ENCODE measurements around the gene ATRNL1. TPM values are rescaled to one million over a fixed set of nuclear protein-coding genes. Genes with fewer than 3 reads are reported as not detected.

ATRNL1 gene
- total RNA-seq, 4 donors from 2014 or later: 0.93 to 19.0 (median 8.7) TPM

DNA sequence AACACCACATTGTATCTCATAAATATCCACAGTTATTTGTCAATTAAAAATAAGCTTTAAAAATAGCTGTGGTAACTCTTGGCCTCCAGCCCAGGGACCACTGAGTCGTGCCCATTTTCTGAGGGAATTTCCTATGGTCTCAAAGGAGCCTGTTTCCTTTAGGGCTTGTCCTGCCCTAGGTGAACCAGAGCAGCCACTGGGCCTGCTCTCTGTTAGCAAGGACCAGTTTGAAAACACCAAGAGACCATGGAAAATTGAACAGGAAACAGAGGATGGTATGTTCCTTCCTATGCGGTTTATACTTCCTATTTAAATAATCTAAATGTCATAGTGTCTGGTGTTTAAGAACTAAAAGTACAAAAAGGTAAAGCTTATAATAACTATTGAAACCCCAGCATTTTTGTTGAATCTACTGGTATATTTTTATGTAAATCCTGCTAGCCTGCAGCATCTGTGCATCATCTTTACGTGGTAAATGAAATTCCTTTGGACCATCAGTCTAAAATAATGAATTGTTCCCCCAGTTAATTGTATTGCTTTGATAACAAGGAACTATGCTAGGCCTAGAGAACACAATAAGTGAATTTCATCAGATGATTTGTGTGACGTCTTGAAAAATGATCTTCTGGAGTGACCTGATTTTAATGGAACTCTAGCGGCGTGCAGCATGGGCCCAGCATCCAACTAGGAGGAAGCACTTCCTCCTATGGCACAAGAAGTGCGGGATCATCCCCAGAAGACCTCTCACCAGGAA lies 846.1 kb downstream of the ATRNL1 start:
- 77 to 79% methylated on average over 7 of the region's 7 CpGs for WGBS, 2 donors (ENCODE audit: low coverage in 1 of 2)
- H3K4me3 ChIP-seq: no peak overlapping the region
- H3K27me3 ChIP-seq: no peaks in the 10 kb centered on the region
- H3K9me3 ChIP-seq: no peaks in the 10 kb centered on the region
- no peaks in the 10 kb centered on the region for H3K4me1 ChIP-seq
- ATAC-seq: no peak
- H3K36me3 ChIP-seq: no peaks in the 10 kb centered on the region
- TF ChIP-seq POLR2A (IDR thresholded peaks at IDR 0.05) (no peak), POLR2AphosphoS5 (IDR thresholded peaks at IDR 0.05) (no peak), EP300 (IDR thresholded peaks at IDR 0.05) (no peak)
- TF ChIP-seq, protein P1, sequence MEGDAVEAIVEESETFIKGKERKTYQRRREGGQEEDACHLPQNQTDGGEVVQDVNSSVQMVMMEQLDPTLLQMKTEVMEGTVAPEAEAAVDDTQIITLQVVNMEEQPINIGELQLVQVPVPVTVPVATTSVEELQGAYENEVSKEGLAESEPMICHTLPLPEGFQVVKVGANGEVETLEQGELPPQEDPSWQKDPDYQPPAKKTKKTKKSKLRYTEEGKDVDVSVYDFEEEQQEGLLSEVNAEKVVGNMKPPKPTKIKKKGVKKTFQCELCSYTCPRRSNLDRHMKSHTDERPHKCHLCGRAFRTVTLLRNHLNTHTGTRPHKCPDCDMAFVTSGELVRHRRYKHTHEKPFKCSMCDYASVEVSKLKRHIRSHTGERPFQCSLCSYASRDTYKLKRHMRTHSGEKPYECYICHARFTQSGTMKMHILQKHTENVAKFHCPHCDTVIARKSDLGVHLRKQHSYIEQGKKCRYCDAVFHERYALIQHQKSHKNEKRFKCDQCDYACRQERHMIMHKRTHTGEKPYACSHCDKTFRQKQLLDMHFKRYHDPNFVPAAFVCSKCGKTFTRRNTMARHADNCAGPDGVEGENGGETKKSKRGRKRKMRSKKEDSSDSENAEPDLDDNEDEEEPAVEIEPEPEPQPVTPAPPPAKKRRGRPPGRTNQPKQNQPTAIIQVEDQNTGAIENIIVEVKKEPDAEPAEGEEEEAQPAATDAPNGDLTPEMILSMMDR (IDR thresholded peaks at IDR 0.05): no peak
- no peak overlapping the region for H3K27ac ChIP-seq

DNA sequence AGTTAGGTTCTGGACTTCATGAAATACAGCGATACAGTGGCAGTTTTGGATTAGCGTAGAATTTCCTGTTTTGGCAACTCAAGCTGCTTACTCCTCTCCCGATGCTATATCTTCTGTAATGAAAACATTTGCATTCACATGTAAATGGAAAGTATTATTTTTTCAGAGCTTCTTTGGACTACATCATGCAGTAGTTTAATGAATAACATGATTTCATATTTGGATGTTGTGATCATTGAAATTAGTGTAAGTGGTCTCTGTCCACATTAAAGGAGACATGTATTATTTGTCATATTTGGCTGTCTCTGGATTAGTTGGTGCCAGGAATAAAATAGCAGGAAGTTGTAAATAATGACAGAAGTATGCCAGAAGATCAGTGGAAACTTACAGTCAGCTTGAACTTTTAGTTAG lies 848.2 kb downstream of the ATRNL1 start:
- Histone ChIP-seq H3K4me3 (no peak overlapping the region), H3K27ac (no peak overlapping the region), H3K9me3 (no peaks in the 10 kb centered on the region), H3K4me1 (no peaks in the 10 kb centered on the region), H3K27me3 (no peaks in the 10 kb centered on the region), H3K36me3 (no peaks in the 10 kb centered on the region)
- whole genome bisulfite sequencing, 2 donors (ENCODE audit: low coverage in 1 of 2): 28 to 45% methylated on average over 3 of the region's 3 CpGs
- ATAC-seq: no peak
- TF ChIP-seq, protein P1 (IDR thresholded peaks at IDR 0.05): no peak

DNA sequence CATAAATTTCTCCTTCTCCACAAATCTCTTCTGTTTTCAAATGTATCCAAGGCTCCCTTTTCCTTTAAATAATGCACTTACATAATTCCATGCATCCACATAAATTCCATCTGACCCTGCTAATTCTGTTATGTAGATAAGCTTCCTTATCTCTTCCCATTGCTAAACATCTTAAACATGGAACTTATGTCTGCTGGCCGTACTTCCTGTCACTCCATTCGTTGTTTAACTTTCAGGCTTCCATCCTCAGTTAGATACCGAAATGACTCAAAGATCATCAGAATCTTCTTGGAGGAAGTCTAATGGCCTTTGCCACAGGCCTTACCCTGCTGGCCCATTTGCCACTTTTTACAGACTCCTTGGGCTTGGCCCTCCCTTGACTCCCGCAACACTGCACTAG lies 848.9 kb downstream of the ATRNL1 start:
- no peak for ATAC-seq
- H3K27ac ChIP-seq: no peak overlapping the region
- H3K4me3 ChIP-seq: no peak overlapping the region
- TF ChIP-seq POLR2AphosphoS5 (IDR thresholded peaks at IDR 0.05) (no peak), POLR2A (IDR thresholded peaks at IDR 0.05) (no peak), EP300 (IDR thresholded peaks at IDR 0.05) (no peak)
- TF ChIP-seq, protein P1 (IDR thresholded peaks at IDR 0.05): no peak
- no peaks in the 10 kb centered on the region for H3K4me1 ChIP-seq
- no peaks in the 10 kb centered on the region for H3K9me3 ChIP-seq
- no peaks in the 10 kb centered on the region for H3K27me3 ChIP-seq
- no peaks in the 10 kb centered on the region for H3K36me3 ChIP-seq
- 67 to 89% methylated on average over 3 to 4 of the region's 4 CpGs for WGBS, 2 donors (ENCODE audit: low coverage in 1 of 2)

DNA sequence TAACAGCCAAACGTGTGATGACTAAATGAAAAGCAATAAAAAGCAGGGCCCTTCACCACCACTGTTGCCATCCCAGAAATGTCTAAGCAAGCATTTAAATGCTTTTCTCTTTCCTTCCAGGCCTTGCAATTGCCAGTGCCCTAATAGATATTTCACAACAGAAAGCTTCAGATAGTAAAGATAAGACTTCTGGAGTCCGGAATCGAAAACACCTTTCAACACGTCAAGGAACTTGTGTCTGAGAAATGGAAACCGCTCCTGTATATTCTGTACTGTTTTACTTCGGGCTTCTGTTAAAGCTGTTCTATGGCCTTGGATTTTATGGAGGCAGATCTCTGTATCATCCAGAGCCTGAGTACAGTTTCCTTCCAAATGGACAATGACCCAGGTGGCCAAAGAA lies 851.4 kb downstream of the ATRNL1 start:
- TF ChIP-seq POLR2A (IDR thresholded peaks at IDR 0.05) (no peak), POLR2AphosphoS5 (IDR thresholded peaks at IDR 0.05) (no peak), EP300 (IDR thresholded peaks at IDR 0.05) (no peak)
- TF ChIP-seq, protein P1 (IDR thresholded peaks at IDR 0.05): no peak

DNA sequence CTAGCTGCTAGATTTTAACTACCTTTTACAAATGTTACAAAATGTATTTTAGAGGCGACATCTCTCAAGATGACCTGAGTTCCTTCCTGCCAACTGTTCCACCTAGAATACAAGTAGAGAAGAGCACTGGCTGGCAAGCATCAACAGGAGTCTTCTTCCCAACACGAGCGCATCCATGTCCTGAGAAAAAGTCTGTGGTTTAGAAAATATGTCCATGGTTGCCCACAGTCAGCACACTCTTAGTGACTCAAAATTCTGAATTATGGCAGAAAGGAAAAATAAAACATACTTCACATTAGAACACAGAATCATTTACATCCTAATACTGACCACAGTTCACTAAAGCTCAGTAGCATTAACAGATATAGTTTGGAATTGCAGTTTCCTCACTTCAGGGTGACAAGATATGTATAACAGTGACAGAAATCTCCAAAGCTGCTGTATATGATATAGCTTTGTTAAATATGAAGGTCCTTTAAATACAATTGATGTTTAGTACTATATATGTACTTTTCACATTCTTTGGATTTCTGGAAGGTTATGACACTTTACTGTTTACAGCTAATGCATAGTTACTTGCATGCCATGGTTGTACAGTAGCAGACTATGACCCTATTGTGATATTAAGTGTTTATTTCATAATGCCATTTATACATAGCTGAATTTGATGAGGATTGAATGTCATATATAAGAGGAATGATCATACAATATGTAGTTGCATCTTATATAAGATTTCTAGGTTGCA lies 852.7 kb downstream of the ATRNL1 start:
- ATAC-seq: no peak

More for the DNA sequence above, 851.4 kb downstream of the ATRNL1 start:
- H3K27ac ChIP-seq: no peak overlapping the region
- 94 to 98% methylated on average over 4 to 6 of the region's 6 CpGs for WGBS, 2 donors (ENCODE audit: low coverage in 1 of 2)
- H3K27me3 ChIP-seq: no peaks in the 10 kb centered on the region
- no peak for ATAC-seq
- H3K4me1 ChIP-seq: no peaks in the 10 kb centered on the region
- H3K36me3 ChIP-seq: no peaks in the 10 kb centered on the region
- no peaks in the 10 kb centered on the region for H3K9me3 ChIP-seq
- no peak overlapping the region for H3K4me3 ChIP-seq

More for the DNA sequence above, 852.7 kb downstream of the ATRNL1 start:
- no peaks in the 10 kb centered on the region for H3K9me3 ChIP-seq
- 86 to 100% methylated on average over 1 to 2 of the region's 3 CpGs for WGBS, 2 donors (ENCODE audit: low coverage in 1 of 2)
- H3K4me1 ChIP-seq: no peaks in the 10 kb centered on the region
- H3K4me3 ChIP-seq: no peak overlapping the region
- TF ChIP-seq, protein P1 (IDR thresholded peaks at IDR 0.05): no peak
- no peak for TF ChIP-seq POLR2A (IDR thresholded peaks at IDR 0.05)
- no peaks in the 10 kb centered on the region for H3K36me3 ChIP-seq
- no peaks in the 10 kb centered on the region for H3K27me3 ChIP-seq
- no peak overlapping the region for H3K27ac ChIP-seq
